ENCODE data around the gene GLT6D1.

GLT6D1 gene

DNA sequence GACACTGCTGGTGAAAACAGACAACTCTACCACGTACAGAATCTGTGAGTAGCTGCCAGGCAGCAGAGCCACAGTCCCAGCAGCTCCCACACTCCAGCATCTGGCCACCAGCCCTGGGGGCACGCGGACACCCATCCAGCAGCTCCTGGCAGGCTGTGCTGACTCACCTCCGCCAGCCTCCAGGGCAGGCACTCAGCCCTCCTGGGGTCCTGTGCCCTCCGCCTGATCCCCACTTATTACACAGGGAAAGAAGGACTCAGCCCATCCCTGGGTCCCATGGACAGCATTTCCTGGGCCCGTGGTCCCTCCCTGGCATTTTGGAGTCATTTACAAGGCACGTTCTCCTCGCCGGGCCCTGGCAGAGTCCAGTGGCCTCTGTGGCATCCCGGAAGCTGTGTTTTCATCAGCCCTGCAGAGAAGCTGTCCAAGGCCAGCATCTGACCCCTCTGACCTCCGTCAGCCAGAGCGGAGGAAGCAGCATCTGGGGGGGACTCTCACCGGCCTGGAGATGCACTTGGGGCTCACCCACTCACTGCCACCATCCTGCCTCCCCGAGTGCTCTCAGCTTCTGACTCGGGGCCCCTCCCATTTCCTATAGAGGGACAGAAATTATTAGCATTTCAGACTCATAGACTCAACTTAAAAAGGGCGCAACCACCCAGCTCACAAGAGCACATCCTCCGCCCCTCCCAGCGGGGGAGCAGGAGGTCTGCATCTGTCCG lies 56.2 kb downstream of the GLT6D1 start:
- peak; percentile 63 for DNase-seq

DNA sequence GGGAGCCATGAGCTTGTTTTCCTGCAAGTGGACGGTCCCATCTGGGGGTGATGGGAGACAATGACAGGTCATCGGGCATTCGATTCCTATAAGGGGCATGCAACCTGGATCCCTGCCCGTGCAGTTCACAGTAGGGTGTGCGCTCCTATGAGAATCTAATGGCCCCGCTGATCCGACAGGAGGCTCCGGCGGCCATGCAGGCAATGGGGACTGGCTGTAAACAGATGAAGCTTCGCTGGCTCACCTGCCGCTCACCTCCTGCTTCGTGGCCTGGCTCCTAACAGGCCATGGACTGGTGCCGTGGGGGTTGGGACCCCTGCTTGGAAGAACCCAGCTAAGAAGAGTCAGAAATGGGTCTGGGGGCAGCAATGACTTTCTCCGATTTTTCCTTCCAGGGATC lies 56.8 kb downstream of the GLT6D1 start:
- DNase-seq, result no peak

DNA sequence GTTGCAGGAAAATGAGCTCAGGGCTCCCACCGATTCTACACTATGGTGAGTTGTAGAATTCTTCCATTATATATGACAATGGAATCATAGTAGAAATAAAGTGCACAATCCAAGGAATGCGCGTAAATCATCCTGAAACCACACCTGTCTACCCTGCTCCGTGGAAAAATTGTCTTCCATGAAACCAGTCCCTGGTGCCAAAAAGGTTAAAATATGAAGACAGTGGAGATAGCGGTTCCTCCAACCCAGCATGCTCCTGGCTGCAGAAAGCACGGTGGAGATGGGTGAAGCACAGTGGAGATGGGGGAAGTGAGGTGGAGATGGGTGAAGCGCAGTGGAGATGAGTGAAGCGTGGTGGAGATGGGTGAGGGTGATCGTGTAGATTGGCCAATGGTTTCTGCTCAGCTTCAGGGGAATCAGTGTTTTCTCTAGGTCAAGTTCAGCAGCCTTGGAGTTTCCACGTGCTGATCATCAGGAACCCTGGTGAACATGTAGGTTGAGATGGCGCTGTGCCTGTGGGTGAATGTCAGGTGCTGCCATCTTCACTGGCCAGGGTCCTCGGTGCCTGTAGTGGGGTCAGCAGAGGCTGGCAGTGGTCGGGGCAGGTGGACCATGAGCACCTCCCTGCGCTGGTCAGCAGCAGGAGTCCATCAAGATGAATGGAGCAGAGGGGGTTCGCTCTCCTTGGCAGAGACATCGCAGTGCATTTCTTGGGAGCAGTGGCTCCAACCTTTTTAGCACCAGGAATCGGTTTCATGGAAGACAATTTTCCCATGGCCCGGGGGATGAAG lies 57.5 kb downstream of the GLT6D1 start:
- DNase-seq, result no peak

DNA sequence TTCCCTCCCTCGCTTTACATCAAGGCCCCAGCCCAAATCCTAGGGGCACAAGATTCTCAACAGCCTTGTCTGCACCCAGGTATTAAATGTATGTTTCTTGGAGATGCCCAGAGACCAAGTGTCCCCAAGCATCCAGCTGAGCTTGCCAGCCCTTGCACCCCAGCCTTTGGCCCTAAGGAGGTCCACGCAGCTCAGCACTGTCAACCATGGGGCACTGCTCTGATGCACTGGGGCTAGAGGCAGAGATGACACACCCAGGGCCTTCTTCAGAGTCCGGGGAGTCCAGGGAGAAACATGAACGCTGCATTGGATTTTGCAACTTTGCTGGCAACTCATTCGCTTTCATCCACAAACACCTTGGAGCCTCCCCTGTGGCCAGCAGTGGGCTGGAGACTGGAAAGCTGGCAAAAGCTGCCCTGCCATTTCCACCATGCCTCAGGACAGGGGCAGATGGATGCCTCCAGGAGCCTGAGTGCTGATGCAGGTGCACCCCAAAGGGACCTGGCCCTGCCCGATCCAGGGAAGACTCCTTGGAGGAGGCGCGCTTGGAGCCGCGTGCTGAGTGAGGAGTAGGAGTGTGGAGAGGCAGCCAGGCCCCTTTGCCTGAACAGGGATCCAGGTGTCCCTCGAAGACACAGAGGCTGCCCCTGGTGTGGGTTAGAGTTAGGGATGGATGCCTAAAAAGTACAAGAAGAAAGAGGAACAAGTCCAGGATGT lies 58.5 kb downstream of the GLT6D1 start:
- DNase-seq, result no peak

DNA sequence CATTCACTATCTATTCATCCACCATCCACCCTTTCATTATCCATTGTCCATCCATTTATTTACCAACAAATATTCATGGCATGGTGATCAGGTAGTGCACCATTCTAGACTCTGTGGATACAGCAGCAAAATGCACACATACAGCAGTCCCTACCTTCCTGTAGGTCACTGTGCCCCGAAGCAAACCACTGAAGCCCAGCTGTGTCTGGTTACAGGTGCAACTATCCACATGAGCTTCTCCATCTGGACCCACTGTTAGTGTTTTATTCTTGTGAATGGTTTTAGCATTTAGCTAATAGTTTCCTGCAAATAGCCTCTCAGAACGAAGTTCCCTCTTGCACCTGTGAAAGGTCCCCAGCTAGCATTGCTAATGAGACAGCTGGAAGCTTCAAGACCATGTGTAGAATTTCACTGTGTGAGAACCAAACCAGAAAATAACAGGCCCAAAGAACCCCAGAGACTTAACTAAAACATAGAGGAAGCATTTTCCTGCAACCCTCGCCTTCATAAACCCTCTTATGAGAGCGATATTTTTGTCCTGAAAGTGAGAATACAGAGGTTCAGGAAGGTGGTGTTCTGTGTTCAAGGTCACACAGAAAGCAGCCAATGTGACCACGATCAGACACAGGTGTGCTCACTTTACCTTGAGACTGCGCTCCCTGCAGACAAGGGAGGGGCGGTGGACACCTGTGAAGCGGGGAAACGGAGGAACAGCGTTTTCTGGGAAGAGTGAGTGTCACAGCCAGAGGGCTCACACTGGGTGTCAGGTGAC lies 59.3 kb downstream of the GLT6D1 start:
- no peak for DNase-seq

DNA sequence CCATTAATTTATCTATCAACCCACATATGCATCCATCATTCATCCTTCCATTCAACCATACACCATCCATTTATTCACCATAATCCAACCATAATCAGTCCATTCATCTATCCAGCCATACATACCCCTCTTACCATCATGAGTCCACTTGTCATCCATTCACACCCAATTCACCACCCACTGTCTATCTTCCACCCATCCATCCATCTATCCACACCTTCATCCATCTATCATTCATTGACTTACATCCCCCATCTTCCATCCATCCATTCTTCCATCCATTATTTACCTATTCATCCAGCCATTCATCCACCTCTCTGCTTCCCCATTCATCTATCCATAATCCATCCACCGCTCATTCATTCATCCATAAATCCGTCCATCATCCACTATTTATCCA lies 60.0 kb downstream of the GLT6D1 start:
- no peak for DNase-seq

DNA sequence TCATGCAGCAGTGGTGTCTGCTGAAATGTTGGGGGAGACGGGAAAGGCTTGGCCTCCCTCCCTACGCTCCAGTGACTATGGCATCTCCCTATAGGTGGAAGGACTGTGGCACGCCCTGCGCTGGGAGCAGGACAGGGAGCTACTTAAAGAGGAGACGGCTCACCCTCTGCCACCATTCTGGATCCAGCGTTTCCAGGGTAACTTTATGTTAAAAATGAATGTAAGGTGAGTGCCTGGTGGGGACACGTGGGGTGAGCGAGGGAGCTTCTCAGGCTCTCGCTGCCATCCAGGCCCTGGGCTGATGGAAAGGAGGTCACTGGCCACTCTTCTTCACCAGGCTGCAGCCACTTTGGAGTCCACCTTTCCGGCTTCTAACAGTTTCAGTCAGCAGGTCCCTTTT lies 62.1 kb downstream of the GLT6D1 start:
- no peak for DNase-seq

DNA sequence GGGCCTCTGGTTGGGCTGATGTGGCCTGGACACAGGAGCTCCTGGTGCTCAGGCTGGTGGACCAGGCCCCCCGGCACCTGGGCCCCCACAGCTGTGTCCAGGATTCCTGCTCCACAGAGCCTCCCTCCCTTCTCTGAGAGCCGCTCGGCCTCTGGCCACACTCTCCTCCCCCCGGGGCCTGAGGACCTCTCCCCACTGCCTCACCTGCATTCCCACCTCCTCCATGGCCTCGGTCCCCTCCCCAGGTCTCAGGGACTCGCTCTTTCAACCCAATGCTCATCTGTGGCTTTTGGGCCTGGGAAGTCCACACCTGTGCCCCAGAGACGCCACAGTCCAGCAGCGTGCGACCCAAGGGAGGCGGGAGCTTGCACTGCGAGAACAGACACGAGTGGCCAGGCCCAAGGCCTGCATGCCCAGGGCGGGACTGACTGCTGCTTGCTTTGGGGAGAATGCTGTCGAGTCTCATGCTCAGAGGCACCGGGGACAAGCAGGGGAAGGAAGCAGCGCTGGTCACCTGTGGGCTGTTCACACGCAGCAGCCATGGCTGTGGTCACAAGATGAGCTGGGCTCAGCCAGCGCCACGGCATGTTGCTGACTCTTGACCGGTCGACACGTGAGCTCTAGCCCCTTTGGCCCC lies 63.2 kb downstream of the GLT6D1 start:
- DNase-seq, result peak; percentile 51

DNA sequence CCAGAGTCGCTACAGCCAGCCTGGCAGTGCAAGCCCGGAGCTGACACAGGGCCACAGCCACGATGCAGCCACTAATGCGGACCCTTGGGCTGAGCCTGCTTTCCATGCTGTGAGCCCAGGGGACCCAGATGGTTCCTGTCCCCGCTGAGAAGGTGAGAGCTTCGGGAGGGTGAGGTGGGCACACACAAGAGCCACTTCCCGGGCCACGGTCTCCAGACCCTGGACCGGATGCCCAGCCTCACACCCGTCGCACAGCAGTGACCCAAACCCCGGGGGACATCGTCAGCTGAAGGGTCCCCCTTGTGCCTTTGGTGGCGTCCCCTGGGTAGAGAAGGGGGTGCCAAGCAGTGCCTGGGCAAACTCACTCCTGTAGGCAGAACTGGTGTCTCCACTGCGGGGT lies 64.4 kb downstream of the GLT6D1 start:
- DNase-seq, result peak; percentile 40

DNA sequence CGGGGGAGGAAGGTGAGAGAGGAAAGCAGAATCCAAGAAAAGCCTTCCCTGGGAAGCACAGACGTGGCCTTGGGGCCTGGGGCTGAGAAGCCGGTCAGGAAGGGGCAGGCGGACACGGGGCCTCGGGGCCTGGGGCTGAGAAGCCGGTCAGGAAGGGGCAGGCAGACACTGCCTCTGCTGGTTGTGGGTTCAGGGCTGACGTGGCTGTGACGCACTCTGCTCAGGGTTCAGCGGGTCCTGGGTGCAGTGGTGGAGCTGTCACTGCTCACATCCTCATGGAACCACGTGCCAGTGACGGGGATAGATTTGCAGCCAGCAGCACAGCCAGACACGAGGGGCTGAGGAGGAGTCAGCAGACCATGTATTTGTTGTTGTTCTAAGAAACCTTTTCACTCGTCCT lies 65.0 kb downstream of the GLT6D1 start:
- no peak for DNase-seq

Data from islet precursor cell (in vitro differentiated cells).